Embryonic facial prominence (tissue), 1 donor: ENCODE results near the gene TNIK.
"Not testable (repeated sequence)": the region's sequence is repeated elsewhere in the genome, so short reads cannot be mapped to it uniquely, and the experiment has no call there.

ENCODE experiments used
- DNase-seq: peaks from one replicate; pipeline ENCODE4 v3.0.0-alpha.2; 2016; ENCODE audit errors: extremely low spot score

Gene TNIK

GRCh38 chr3:171384101-171384891, 75.9 kb downstream of the TNIK start:
- no peak for DNase-seq

GRCh38 chr3:171383206-171384018, 76.8 kb downstream of the TNIK start:
- DNase-seq = no peak

GRCh38 chr3:171382347-171382746, 77.9 kb downstream of the TNIK start:
- not testable (repeated sequence) for DNase-seq

GRCh38 chr3:171380711-171381425, 79.3 kb downstream of the TNIK start:
- DNase-seq = no peak

- DNase-seq = no peak
Observed at GRCh38 chr3:171379961-171380483, 80.2 kb downstream of the TNIK start.

GRCh38 chr3:171379281-171379680, 80.9 kb downstream of the TNIK start:
- DNase-seq = no peak

- no peak for DNase-seq
Observed at GRCh38 chr3:171378586-171378985, 81.6 kb downstream of the TNIK start.

GRCh38 chr3:171377859-171378258, 82.3 kb downstream of the TNIK start:
- no peak for DNase-seq

- DNase-seq = no peak
Observed at GRCh38 chr3:171376596-171376947, 83.6 kb downstream of the TNIK start.

GRCh38 chr3:171375666-171376595, 84.3 kb downstream of the TNIK start:
- DNase-seq = no peak

- no peak for DNase-seq
Observed at GRCh38 chr3:171374661-171375285, 85.4 kb downstream of the TNIK start.

- no peak for DNase-seq
Observed at GRCh38 chr3:171374260-171374659, 85.9 kb downstream of the TNIK start.

GRCh38 chr3:171373711-171374110, 86.5 kb downstream of the TNIK start:
- DNase-seq = no peak

- no peak for DNase-seq
Observed at GRCh38 chr3:171372694-171373093, 87.5 kb downstream of the TNIK start.

GRCh38 chr3:171371354-171371753, 88.9 kb downstream of the TNIK start:
- no peak for DNase-seq

GRCh38 chr3:171369156-171369555, 91.0 kb downstream of the TNIK start:
- DNase-seq = no peak

- DNase-seq = not testable (repeated sequence)
Observed at GRCh38 chr3:171366738-171367137, 93.5 kb downstream of the TNIK start.

GRCh38 chr3:171366043-171366442, 94.2 kb downstream of the TNIK start:
- no peak for DNase-seq

GRCh38 chr3:171365489-171365888, 94.7 kb downstream of the TNIK start:
- DNase-seq = no peak

- no peak for DNase-seq
Observed at GRCh38 chr3:171364500-171364899, 95.7 kb downstream of the TNIK start.

- DNase-seq = no peak
Observed at GRCh38 chr3:171363202-171363601, 97.0 kb downstream of the TNIK start.
